ENCODE results near the gene SMPD2. TPM values are rescaled to one million over a fixed set of nuclear protein-coding genes. Genes with fewer than 3 reads are reported as not detected.

The SMPD2 gene
- total RNA-seq, 1 experiment from 2014 or later: 50.0 TPM

- H3K27ac ChIP-seq (ENCODE audit: low read length): no peak overlapping the region
- ATAC-seq (no peak), DNase-seq (ENCODE audit: low read depth, low spot score) (no peak)
- H3K4me3 ChIP-seq (ENCODE audit: low read depth in 2 of 2, low read length in 2 of 2): no peak overlapping the region
- TF ChIP-seq POLR2AphosphoS5 (IDR thresholded peaks at IDR 0.05; ENCODE audit: low read depth, low read length) (no peak; the same call in 1 of the 2 replicates), CTCF (IDR thresholded peaks at IDR 0.05) (no peak), TCF7L2 (IDR thresholded peaks at IDR 0.05; ENCODE audit: low read depth, low read length) (no peak), SIN3A (IDR thresholded peaks at IDR 0.05; ENCODE audit: borderline replicate concordance, insufficient read depth, low read depth, low read length) (no peak)
- TF ChIP-seq, protein P1, sequence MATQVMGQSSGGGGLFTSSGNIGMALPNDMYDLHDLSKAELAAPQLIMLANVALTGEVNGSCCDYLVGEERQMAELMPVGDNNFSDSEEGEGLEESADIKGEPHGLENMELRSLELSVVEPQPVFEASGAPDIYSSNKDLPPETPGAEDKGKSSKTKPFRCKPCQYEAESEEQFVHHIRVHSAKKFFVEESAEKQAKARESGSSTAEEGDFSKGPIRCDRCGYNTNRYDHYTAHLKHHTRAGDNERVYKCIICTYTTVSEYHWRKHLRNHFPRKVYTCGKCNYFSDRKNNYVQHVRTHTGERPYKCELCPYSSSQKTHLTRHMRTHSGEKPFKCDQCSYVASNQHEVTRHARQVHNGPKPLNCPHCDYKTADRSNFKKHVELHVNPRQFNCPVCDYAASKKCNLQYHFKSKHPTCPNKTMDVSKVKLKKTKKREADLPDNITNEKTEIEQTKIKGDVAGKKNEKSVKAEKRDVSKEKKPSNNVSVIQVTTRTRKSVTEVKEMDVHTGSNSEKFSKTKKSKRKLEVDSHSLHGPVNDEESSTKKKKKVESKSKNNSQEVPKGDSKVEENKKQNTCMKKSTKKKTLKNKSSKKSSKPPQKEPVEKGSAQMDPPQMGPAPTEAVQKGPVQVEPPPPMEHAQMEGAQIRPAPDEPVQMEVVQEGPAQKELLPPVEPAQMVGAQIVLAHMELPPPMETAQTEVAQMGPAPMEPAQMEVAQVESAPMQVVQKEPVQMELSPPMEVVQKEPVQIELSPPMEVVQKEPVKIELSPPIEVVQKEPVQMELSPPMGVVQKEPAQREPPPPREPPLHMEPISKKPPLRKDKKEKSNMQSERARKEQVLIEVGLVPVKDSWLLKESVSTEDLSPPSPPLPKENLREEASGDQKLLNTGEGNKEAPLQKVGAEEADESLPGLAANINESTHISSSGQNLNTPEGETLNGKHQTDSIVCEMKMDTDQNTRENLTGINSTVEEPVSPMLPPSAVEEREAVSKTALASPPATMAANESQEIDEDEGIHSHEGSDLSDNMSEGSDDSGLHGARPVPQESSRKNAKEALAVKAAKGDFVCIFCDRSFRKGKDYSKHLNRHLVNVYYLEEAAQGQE (IDR thresholded peaks at IDR 0.05; ENCODE audit: insufficient read depth in 1 of 2, low read depth in 2 of 2, low read length in 1 of 2): no peak
- peaks cover 2% of the 10 kb centered on the region; the same call in 1 of the 2 replicates for H3K36me3 ChIP-seq (ENCODE audit: control insufficient read depth, insufficient read depth, low read length)
- in situ Hi-C loops (cut with HindIII; ENCODE audit: low pct_unique_long_range_greater_than_20kb, low sequenced_read_pairs) (no loop called here), intact Hi-C loops (cut with micrococcal nuclease; ENCODE audit: unreplicated experiment) (no loop called here)
- ChIA-PET CTCF (interaction anchor here (0.6 kb wide), 1 partner anchor 510 kb away, joined by 3 read pairs; no protein-coding TSS in a partner anchor), POLR2A (no interaction called here)
- H3K4me1 ChIP-seq (ENCODE audit: control insufficient read depth, insufficient read depth, low read length): peaks cover 6% of the 10 kb centered on the region
- no peaks in the 10 kb centered on the region for H3K9me3 ChIP-seq (ENCODE audit: control insufficient read depth, insufficient read depth, low read depth, low read length)
- no peaks in the 10 kb centered on the region for H3K27me3 ChIP-seq (ENCODE audit: control insufficient read depth, insufficient read depth, low read length)
- TSS peak; percentile 41 for BruUV-seq (replicated peaks)
Measured at GRCh38 chr6:109446541-109446940, 6.0 kb downstream of the SMPD2 start.

- POLR2A ChIA-PET: no interaction called here
- peaks cover under 1% of the 10 kb centered on the region for H3K4me1 ChIP-seq (ENCODE audit: control insufficient read depth, insufficient read depth, low read length)
- intact Hi-C loops (cut with micrococcal nuclease; ENCODE audit: unreplicated experiment): no loop called here
- BruUV-seq (replicated peaks): no TSS peak
- no peaks in the 10 kb centered on the region for H3K27me3 ChIP-seq (ENCODE audit: control insufficient read depth, insufficient read depth, low read length)
- no peak overlapping the region for H3K4me3 ChIP-seq (ENCODE audit: low read depth in 2 of 2, low read length in 2 of 2)
- in situ Hi-C loops (cut with HindIII; ENCODE audit: low pct_unique_long_range_greater_than_20kb, low sequenced_read_pairs): no loop called here
- H3K36me3 ChIP-seq (ENCODE audit: control insufficient read depth, insufficient read depth, low read length): peaks cover 2% of the 10 kb centered on the region; the same call in 1 of the 2 replicates
- no peak overlapping the region for H3K27ac ChIP-seq (ENCODE audit: low read length)
- ATAC-seq (no peak), DNase-seq (ENCODE audit: low read depth, low spot score) (no peak)
- CTCF ChIA-PET: interaction anchor here (0.6 kb wide), 1 partner anchor 509 kb away, joined by 3 read pairs; no protein-coding TSS in a partner anchor
- no peaks in the 10 kb centered on the region for H3K9me3 ChIP-seq (ENCODE audit: control insufficient read depth, insufficient read depth, low read depth, low read length)
- no peak for TF ChIP-seq CTCF (IDR thresholded peaks at IDR 0.05)
Measured at GRCh38 chr6:109447087-109447486, 6.6 kb downstream of the SMPD2 start.
